Placental pericyte (primary cell): Measurements from ENCODE around the gene LZTR1. TPM values are rescaled to one million over a fixed set of nuclear protein-coding genes. Genes with fewer than 3 reads are reported as not detected.

ENCODE experiments used
- small RNA-seq: library from RNA; depleted of rRNA; stranded (forward); fragments of <200 nt; gene quantifications from one replicate; pipeline ENCODE3, GENCODE V24; 2012; ENCODE audit warnings: low replicate concordance
- total RNA-seq: library from RNA; depleted of rRNA; stranded (reverse); fragments of >200 nt; gene quantifications from 2 replicates; pipeline ENCODE4 v1.2.3, GENCODE V29; 2012

LZTR1 gene
- 43.3 and 68.9 TPM in 2 replicates for total RNA-seq

GRCh38 chr22:20981787-20982562 lies at the start of gene LZTR1:
LZTR1 (plus strand) TSS chr22:20982297; CDS start chr22:20982372, 75 bp downstream.

DNA sequence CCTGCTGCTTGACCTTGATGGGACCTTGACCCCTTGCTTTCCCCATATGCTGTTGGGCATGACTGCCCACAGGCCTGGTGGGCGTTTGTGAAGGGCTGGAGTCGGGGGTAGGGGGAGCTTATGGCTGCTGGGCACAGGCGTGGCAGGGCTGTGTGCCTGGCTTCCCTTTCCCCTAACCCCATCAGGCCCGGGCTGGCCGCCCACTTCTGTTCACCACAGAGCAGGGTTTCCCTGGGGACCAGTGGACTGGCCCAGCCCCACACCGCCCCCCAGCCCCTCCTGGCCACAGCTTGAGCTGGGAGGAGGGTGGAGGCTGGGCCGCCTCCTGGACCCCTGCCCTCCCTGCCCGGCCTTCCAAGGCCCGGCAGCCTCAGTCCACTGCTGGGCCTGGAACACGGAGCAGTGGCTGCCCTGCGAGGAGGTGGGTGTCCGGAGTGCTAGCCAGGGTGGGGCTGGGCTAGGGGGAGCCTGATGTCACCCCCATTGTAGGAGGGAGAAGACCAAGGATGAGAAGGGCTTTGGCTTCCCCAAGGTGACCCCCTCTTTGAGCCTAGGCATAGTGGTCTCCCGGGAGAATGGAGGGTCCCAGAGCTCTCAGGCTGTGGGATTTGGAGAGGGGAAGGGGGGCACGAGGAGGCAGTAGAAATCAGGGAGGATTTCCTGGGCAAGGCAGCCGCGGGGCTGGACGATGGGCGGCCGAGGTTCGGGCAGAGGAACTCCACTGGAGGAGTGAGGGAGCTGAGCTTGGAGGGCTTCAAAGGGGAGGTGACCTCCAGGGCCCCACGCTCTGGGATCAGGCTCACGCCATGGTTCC lies 15.0 kb upstream of the LZTR1 start, which contains the start of gene AIFM3:
Gene AIFM3 (plus strand): TSS at position 373 of the 814 bp plus-strand sequence. CDS start 690 bp downstream, outside the sequence.

GRCh38 chr22:21001601-21002325 lies 19.7 kb downstream of the LZTR1 start, which contains the start of gene THAP7:
THAP7 (minus strand) TSS chr22:21002118; CDS start chr22:21001911, 207 bp downstream.

DNA sequence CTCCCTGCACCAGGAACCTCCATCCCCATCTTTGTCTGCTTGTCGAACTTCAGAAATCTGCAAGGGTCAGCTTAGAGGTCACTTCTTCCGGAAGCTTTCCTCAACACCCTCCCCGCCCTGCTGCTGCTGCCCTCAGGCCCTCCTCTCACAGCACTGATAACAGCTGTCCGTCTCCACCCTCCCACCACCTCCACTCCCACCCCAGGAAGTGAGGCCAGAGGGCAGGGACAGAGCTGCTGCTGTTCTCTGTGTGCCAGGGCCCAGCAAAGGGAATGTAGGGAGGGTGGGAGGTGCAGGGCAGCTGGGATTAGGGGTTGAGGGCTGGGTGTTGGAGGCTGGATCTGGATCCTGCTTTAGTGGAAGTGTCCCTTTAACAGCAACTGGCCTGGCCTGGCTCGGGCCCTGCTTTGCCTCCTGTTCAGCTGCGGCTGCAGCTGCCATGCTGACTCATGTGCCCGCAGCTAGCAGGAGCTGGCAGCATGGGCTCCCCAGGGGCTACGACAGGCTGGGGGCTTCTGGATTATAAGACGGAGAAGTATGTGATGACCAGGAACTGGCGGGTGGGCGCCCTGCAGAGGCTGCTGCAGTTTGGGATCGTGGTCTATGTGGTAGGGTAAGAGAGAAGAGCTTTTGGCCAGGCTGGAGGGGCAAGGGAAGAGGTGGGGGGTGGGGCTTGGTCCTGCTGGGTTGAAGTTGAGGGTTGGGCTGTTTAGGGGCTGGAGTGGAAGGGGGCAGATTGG lies 32.8 kb downstream of the LZTR1 start, which contains the start of gene P2RX6:
Gene P2RX6 (plus strand): TSS at position 440 of the 740 bp plus-strand sequence. CDS start 10 bp downstream, at position 450.

DNA sequence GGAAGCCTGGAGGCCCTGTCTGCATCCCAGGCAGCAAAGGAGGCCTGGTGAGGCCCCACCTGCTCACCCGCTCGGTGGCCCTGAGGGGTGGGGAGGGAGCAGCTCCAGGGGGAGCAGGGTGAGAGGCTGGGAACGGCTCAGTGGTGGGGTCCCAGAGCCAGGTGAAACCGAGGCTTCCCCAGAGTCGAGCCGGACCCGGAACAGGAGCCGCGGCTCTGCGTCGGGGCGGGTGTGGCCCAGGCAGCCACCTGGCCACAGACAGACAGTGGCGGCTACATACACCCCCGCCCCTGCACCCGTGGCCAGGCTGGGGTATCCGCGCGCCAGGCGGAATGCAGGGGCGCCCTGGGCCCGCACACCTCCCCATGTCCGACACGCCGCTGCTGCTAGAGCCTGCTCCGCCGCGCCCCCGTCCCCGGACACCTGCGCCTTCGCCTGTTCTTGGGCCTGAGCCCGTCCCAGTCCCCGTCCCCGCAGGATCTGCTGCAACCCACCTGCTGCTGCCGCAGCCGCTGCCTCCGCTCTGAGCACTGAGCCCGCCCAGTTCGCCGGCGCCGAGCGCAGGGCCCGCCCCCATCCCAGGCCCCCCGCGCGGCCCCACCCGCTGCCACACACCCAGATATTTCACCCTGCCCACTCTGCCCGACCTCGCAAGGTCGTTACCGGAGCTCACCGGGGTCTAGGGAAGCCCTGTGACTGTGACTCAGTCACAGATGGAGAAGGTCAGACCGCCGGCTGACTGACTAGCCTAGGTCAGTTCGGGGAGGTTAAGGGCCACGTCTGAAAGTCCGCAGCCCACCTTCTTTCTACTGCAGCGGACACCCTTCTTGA lies 50.2 kb downstream of the LZTR1 start, which contains the start of gene SLC7A4:
Gene SLC7A4 (minus strand): TSS at position 525 of the 831 bp plus-strand sequence. CDS start 749 bp downstream, outside the sequence.

GRCh38 chr22:21045585-21046294 lies 63.6 kb downstream of the LZTR1 start, which contains the start of gene LRRC74B:
LRRC74B (plus strand) TSS chr22:21045946; CDS start chr22:21045987, 41 bp downstream.

Small RNA genes lying within 50 kb of the gene (small RNA-seq; reads per million reads assigned to genes)
- not detected for gene MIR649

Other genes with a start within 250 kb of the LZTR1 start
- 0.22 and 0.72 TPM in 2 replicates for gene SERPIND1, start 208.2 kb upstream of the LZTR1 start, total RNA-seq
- gene PI4KA, start 123.5 kb upstream of the LZTR1 start, total RNA-seq, result 63.9 and 68.6 TPM in 2 replicates
- gene SNAP29, start 123.3 kb upstream of the LZTR1 start, total RNA-seq, result 11.7 and 12.3 TPM in 2 replicates
- gene CRKL, start 64.9 kb upstream of the LZTR1 start, total RNA-seq, result 48.1 and 60.7 TPM in 2 replicates
- under 0.01 and 0.22 TPM in 2 replicates for gene AIFM3, start 15.0 kb upstream of the LZTR1 start, total RNA-seq
- 22.1 and 36.9 TPM in 2 replicates for gene THAP7, start 19.8 kb downstream of the LZTR1 start, total RNA-seq
- 2.6 and 7.2 TPM in 2 replicates for gene P2RX6, start 32.9 kb downstream of the LZTR1 start, total RNA-seq
- 0.14 and 3.1 TPM in 2 replicates for gene SLC7A4, start 50.3 kb downstream of the LZTR1 start, total RNA-seq
- 0.14 TPM in 1 of 2 replicates, not detected in the other for gene LRRC74B, start 63.6 kb downstream of the LZTR1 start, total RNA-seq